ENCODE measurements around the gene STXBP2. TPM values are rescaled to one million over a fixed set of nuclear protein-coding genes. Genes with fewer than 3 reads are reported as not detected.

The STXBP2 gene
- polyA plus RNA-seq, 3 donors, result 60.0 to 69.0 (median 61.0) TPM

GRCh38 chr19:7677669-7678311 is 40.9 kb downstream of the STXBP2 start:
- no peak for DNase-seq (ENCODE audit: low read depth in 3 of 3, low spot score in 2 of 3)

- no peak for DNase-seq (ENCODE audit: low read depth in 3 of 3, low spot score in 2 of 3)
Measured at GRCh38 chr19:7678971-7679751, 42.3 kb downstream of the STXBP2 start.

GRCh38 chr19:7679771-7680605 is 43.1 kb downstream of the STXBP2 start:
- DNase-seq (ENCODE audit: low read depth in 3 of 3, low spot score in 2 of 3), result no peak

- DNase-seq (ENCODE audit: low read depth in 3 of 3, low spot score in 2 of 3), result peak; percentile 50 to 81 (median 70)
Measured at GRCh38 chr19:7680606-7681339, 43.9 kb downstream of the STXBP2 start, which contains the start of gene TRAPPC5. TSS of gene TRAPPC5 (plus strand) at chr19:7680833. CDS start at chr19:7682254, 1,421 bp downstream.

- DNase-seq (ENCODE audit: low read depth in 3 of 3, low spot score in 2 of 3), result peak in 2 of 3 donors; percentile 52 to 69
Measured at GRCh38 chr19:7681340-7682174, 44.6 kb downstream of the STXBP2 start.

- no peak for DNase-seq (ENCODE audit: low read depth in 3 of 3, low spot score in 2 of 3)
Measured at GRCh38 chr19:7682175-7682855, 45.4 kb downstream of the STXBP2 start.

GRCh38 chr19:7685546-7686445 is 48.9 kb downstream of the STXBP2 start:
- DNase-seq (ENCODE audit: low read depth in 3 of 3, low spot score in 2 of 3), result no peak

GRCh38 chr19:7687177-7687576 is 50.3 kb downstream of the STXBP2 start:
- no peak for DNase-seq (ENCODE audit: low read depth in 3 of 3, low spot score in 2 of 3)

GRCh38 chr19:7689165-7689564 is 52.3 kb downstream of the STXBP2 start:
- no peak for DNase-seq (ENCODE audit: low read depth in 3 of 3, low spot score in 2 of 3)

- no peak for DNase-seq (ENCODE audit: low read depth in 3 of 3, low spot score in 2 of 3)
Measured at GRCh38 chr19:7690779-7691258, 53.9 kb downstream of the STXBP2 start.

- no peak for DNase-seq (ENCODE audit: low read depth in 3 of 3, low spot score in 2 of 3)
Measured at GRCh38 chr19:7691497-7691896, 54.6 kb downstream of the STXBP2 start.

- DNase-seq (ENCODE audit: low read depth in 3 of 3, low spot score in 2 of 3), result no peak
Measured at GRCh38 chr19:7692417-7693088, 55.6 kb downstream of the STXBP2 start.

GRCh38 chr19:7694499-7694898 is 57.6 kb downstream of the STXBP2 start:
- no peak for DNase-seq (ENCODE audit: low read depth in 3 of 3, low spot score in 2 of 3)

Data from right renal cortex interstitium (tissue), 3 donors.